GM23338 (cell line): ENCODE results near the gene RPS6KC1. TPM values are rescaled to one million over a fixed set of nuclear protein-coding genes. Genes with fewer than 3 reads are reported as not detected.

Source experiments
- ATAC-seq: fragments of 200-7000 bp; cut with Tn5 transposase; 3 replicates; pipeline ENCODE4 v1.9.1; 2020
- DNase-seq: peaks from one replicate; pipeline ENCODE4 v3.0.0-alpha.2; 2015; ENCODE audit warnings: low spot score
- H2AFZ ChIP-seq: fragments of 200-600 bp; sonication (generic); 2 replicates; pipeline ENCODE4 v1.8.0; 2016; ENCODE audit warnings: antibody characterized with exemption, mild to moderate bottlenecking, moderate library complexity
- H3F3A ChIP-seq: fragments of 200-600 bp; sonication (generic); replicated peaks from 2 replicates; pipeline ENCODE4 v1.8.0; 2017; ENCODE audit warnings: antibody characterized with exemption, mixed run types, low read depth
- H3K27ac ChIP-seq: fragments of 200-600 bp; sonication (generic); 2 replicates; pipeline ENCODE4 v1.6.1; 2016; ENCODE audit warnings: low read depth
- H3K27me3 ChIP-seq: fragments of 200-600 bp; sonication (generic); 2 replicates; pipeline ENCODE4 v1.8.0; 2016; ENCODE audit warnings: mild to moderate bottlenecking, mixed run types, moderate library complexity; ENCODE audit not compliant: insufficient read depth
- H3K36me3 ChIP-seq: fragments of 200-600 bp; sonication (generic); 2 replicates; pipeline ENCODE4 v1.8.0; 2016; ENCODE audit warnings: mild to moderate bottlenecking; ENCODE audit not compliant: insufficient read depth
- H3K4me1 ChIP-seq: fragments of 200-600 bp; sonication (generic); 2 replicates; pipeline ENCODE4 v1.8.0; 2016; ENCODE audit warnings: mild to moderate bottlenecking, moderate library complexity; ENCODE audit not compliant: insufficient read depth
- H3K4me2 ChIP-seq: fragments of 200-600 bp; sonication (generic); 2 replicates; pipeline ENCODE4 v1.7.1; 2017; ENCODE audit warnings: mixed run types
- H3K4me3 ChIP-seq: fragments of 200-600 bp; sonication (generic); 2 replicates; pipeline ENCODE4 v1.6.1; 2016; ENCODE audit warnings: mixed run types
- H3K79me2 ChIP-seq: fragments of 200-600 bp; sonication (generic); replicated peaks from 2 replicates; pipeline ENCODE4 v1.8.0; 2017; ENCODE audit warnings: mild to moderate bottlenecking; ENCODE audit not compliant: insufficient read depth
- H3K9me2 ChIP-seq: fragments of 200-600 bp; sonication (generic); 2 replicates; pipeline ENCODE4 v1.8.0; 2017; ENCODE audit not compliant: insufficient read depth
- H4K20me1 ChIP-seq: fragments of 200-600 bp; sonication (generic); replicated peaks from 2 replicates; pipeline ENCODE4 v1.8.0; 2017; ENCODE audit warnings: mild to moderate bottlenecking; ENCODE audit not compliant: insufficient read depth
- H3K27ac Mint-ChIP-seq: 2 replicates; pipeline ENCODE4 v1.8.0; 2020; ENCODE audit warnings: inconsistent platforms, mild to moderate bottlenecking, moderate library complexity, mixed read lengths
- H3K27me3 Mint-ChIP-seq: 3 replicates; pipeline ENCODE4 v1.8.0; 2022; ENCODE audit warnings: low read depth, mild to moderate bottlenecking, moderate library complexity, mixed read lengths, inconsistent platforms; ENCODE audit not compliant: insufficient read depth, poor library complexity
- H3K36me3 Mint-ChIP-seq: 3 replicates; pipeline ENCODE4 v1.8.0; 2021; ENCODE audit warnings: low read depth, mild to moderate bottlenecking, inconsistent platforms, moderate library complexity, mixed read lengths
- H3K4me1 Mint-ChIP-seq: 3 replicates; pipeline ENCODE4 v1.8.0; 2020; ENCODE audit warnings: mild to moderate bottlenecking, inconsistent platforms, mixed read lengths
- H3K4me3 Mint-ChIP-seq: 3 replicates; pipeline ENCODE4 v1.8.0; 2021; ENCODE audit warnings: moderate library complexity, mild to moderate bottlenecking, inconsistent platforms, mixed read lengths
- H3K9me3 Mint-ChIP-seq: 3 replicates; pipeline ENCODE4 v1.8.0; 2020; ENCODE audit warnings: moderate library complexity, mild to moderate bottlenecking, inconsistent platforms, mixed read lengths
- CREB1 ChIP-seq: fragments of 250-450 bp; sonication (Bioruptor Pico); IDR thresholded peaks from 2 replicates; pipeline ENCODE4 v1.5.0; 2020; ENCODE audit warnings: low read depth, mild to moderate bottlenecking, moderate library complexity
- EZH2 ChIP-seq: fragments of 200-600 bp; sonication (generic); IDR thresholded peaks from one replicate; pipeline ENCODE4 v1.8.0; 2017; ENCODE audit warnings: antibody characterized with exemption, mild to moderate bottlenecking, low read depth; ENCODE audit not compliant: unreplicated experiment
- EZH2phosphoT487 ChIP-seq: fragments of 200-600 bp; sonication (generic); IDR thresholded peaks from one replicate; pipeline ENCODE4 v1.8.1; 2018; ENCODE audit warnings: antibody characterized with exemption; ENCODE audit not compliant: unreplicated experiment
- JUNB ChIP-seq: IDR thresholded peaks from one replicate; pipeline ENCODE4 v1.6.1; 2016; ENCODE audit warnings: antibody characterized with exemption; ENCODE audit not compliant: unreplicated experiment
- NANOG ChIP-seq: IDR thresholded peaks from 2 replicates; pipeline ENCODE4 v1.6.1; 2016; ENCODE audit warnings: antibody characterized with exemption, borderline replicate concordance
- POLR2AphosphoS5 ChIP-seq: IDR thresholded peaks from 2 replicates; pipeline ENCODE4 v1.6.1; 2016; ENCODE audit warnings: antibody characterized with exemption, low read depth
- STAT1 ChIP-seq: IDR thresholded peaks from one replicate; pipeline ENCODE4 v1.6.1; 2016; ENCODE audit warnings: antibody characterized with exemption; ENCODE audit not compliant: unreplicated experiment
- ZNF114 ChIP-seq: fragments of 250-450 bp; sonication (Bioruptor Pico); IDR thresholded peaks from 2 replicates; pipeline ENCODE4 v1.5.0; 2020; ENCODE audit warnings: mild to moderate bottlenecking, moderate library complexity
- ZNF331 ChIP-seq: fragments of 250-450 bp; sonication (Bioruptor Pico); IDR thresholded peaks from 2 replicates; pipeline ENCODE4 v1.5.0; 2020; ENCODE audit warnings: low read depth, mild to moderate bottlenecking, moderate library complexity
- polyA plus RNA-seq: library from polyadenylated mRNA; unstranded; fragments of >200 nt; fragmentation: Nextera tagmentation; extraction: Ambion mirVana; gene quantifications from 2 replicates; pipeline ENCODE4 v1.2.1, GENCODE V29; 2016
- total RNA-seq: library from RNA; depleted of rRNA; stranded (reverse); fragments of >200 nt; shearing (Covaris generic); gene quantifications from 2 replicates; pipeline ENCODE4 v1.2.3, GENCODE V29; 2014
- TF ChIP-seq, protein P1 (sequence below): IDR thresholded peaks from 2 replicates; pipeline ENCODE4 v1.6.1; 2016; ENCODE audit warnings: antibody characterized with exemption
- TF ChIP-seq, protein P2 (sequence below), 2 experiments: fragments of 200-600 bp in 1 of 2; sonication (generic) in 1 of 2; conservative IDR thresholded peaks; 2 replicates each; pipeline versions ENCODE4 v1.5.1 to v1.6.1; 2016 to 2017; ENCODE audit warnings: antibody characterized with exemption in 2 of 2, low read depth in 2 of 2, mild to moderate bottlenecking in 2 of 2, moderate library complexity in 1 of 2
- TF ChIP-seq, protein P3 (sequence below): IDR thresholded peaks from one replicate; pipeline ENCODE4 v1.6.1; 2018; ENCODE audit warnings: antibody characterized with exemption; ENCODE audit not compliant: unreplicated experiment
- TF ChIP-seq, protein P4 (sequence below): fragments of 250-450 bp; sonication (Bioruptor Pico); IDR thresholded peaks from 2 replicates; pipeline ENCODE4 v1.5.0; 2020; ENCODE audit warnings: mild to moderate bottlenecking, moderate library complexity

The RPS6KC1 gene
- total and polyA plus RNA-seq, 2 experiments from 2014 or later: 7.9 to 24.9 TPM

DNA sequence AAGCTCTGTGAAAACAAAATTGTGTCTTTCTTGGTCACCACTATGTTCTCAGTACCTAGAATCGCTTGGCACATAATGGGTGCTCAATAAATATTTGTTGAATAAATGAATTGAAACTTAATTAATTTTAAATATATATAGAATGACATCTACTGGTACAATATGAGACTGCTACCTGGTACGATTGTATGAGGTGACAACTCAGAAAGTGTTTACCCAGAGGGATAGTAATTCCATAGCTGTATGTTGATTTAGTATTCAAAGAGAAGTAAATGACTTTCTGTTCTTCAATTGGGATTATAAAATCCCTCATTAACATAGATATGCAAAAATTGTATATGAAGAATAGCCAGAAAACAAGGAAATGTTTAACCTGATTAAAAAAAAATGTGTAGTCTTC lies 128.7 kb downstream of the RPS6KC1 start:
- H3K9me3 Mint-ChIP-seq: peaks cover 3% of the 10 kb centered on the region; the same call in 2 of the 3 replicates
- no peak overlapping the region for H3K27ac Mint-ChIP-seq
- ATAC-seq (no peak), DNase-seq (no peak)
- Histone ChIP-seq H3K27me3 (no peaks in the 10 kb centered on the region), H3K4me2 (no peak overlapping the region), H3F3A (no peaks in the 10 kb centered on the region), H3K9me2 (no peaks in the 10 kb centered on the region), H3K36me3 (no peaks in the 10 kb centered on the region), H3K4me1 (0 out of 2 replicates have a peak, but pooled peaks cover 4% of the 10 kb centered on the region), H3K4me3 (no peak overlapping the region), H2AFZ (no peak overlapping the region), H3K79me2 (no peaks in the 10 kb centered on the region), H4K20me1 (no peaks in the 10 kb centered on the region), H3K27ac (no peak overlapping the region)
- H3K27me3 Mint-ChIP-seq: no peaks in the 10 kb centered on the region
- no peaks in the 10 kb centered on the region; the same call in 2 of the 3 replicates for H3K36me3 Mint-ChIP-seq
- peaks cover 5% of the 10 kb centered on the region; the same call in 2 of the 3 replicates for H3K4me1 Mint-ChIP-seq
- TF ChIP-seq STAT1: no peak
- TF ChIP-seq ZNF114 (CRISPR knock-in tag): no peak
- TF ChIP-seq ZNF331 (CRISPR knock-in tag): no peak
- TF ChIP-seq, protein P1, sequence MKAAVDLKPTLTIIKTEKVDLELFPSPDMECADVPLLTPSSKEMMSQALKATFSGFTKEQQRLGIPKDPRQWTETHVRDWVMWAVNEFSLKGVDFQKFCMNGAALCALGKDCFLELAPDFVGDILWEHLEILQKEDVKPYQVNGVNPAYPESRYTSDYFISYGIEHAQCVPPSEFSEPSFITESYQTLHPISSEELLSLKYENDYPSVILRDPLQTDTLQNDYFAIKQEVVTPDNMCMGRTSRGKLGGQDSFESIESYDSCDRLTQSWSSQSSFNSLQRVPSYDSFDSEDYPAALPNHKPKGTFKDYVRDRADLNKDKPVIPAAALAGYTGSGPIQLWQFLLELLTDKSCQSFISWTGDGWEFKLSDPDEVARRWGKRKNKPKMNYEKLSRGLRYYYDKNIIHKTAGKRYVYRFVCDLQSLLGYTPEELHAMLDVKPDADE: no peak
- TF ChIP-seq POLR2AphosphoS5: no peak
- TF ChIP-seq NANOG: no peak
- no peak for TF ChIP-seq EZH2phosphoT487
- TF ChIP-seq CREB1 (CRISPR knock-in tag): no peak
- TF ChIP-seq, protein P2, sequence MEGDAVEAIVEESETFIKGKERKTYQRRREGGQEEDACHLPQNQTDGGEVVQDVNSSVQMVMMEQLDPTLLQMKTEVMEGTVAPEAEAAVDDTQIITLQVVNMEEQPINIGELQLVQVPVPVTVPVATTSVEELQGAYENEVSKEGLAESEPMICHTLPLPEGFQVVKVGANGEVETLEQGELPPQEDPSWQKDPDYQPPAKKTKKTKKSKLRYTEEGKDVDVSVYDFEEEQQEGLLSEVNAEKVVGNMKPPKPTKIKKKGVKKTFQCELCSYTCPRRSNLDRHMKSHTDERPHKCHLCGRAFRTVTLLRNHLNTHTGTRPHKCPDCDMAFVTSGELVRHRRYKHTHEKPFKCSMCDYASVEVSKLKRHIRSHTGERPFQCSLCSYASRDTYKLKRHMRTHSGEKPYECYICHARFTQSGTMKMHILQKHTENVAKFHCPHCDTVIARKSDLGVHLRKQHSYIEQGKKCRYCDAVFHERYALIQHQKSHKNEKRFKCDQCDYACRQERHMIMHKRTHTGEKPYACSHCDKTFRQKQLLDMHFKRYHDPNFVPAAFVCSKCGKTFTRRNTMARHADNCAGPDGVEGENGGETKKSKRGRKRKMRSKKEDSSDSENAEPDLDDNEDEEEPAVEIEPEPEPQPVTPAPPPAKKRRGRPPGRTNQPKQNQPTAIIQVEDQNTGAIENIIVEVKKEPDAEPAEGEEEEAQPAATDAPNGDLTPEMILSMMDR (conservative IDR thresholded peaks at IDR 0.05; ENCODE audit: low read depth in 2 of 2): no peak
- TF ChIP-seq EZH2: no peak
- TF ChIP-seq, protein P3, sequence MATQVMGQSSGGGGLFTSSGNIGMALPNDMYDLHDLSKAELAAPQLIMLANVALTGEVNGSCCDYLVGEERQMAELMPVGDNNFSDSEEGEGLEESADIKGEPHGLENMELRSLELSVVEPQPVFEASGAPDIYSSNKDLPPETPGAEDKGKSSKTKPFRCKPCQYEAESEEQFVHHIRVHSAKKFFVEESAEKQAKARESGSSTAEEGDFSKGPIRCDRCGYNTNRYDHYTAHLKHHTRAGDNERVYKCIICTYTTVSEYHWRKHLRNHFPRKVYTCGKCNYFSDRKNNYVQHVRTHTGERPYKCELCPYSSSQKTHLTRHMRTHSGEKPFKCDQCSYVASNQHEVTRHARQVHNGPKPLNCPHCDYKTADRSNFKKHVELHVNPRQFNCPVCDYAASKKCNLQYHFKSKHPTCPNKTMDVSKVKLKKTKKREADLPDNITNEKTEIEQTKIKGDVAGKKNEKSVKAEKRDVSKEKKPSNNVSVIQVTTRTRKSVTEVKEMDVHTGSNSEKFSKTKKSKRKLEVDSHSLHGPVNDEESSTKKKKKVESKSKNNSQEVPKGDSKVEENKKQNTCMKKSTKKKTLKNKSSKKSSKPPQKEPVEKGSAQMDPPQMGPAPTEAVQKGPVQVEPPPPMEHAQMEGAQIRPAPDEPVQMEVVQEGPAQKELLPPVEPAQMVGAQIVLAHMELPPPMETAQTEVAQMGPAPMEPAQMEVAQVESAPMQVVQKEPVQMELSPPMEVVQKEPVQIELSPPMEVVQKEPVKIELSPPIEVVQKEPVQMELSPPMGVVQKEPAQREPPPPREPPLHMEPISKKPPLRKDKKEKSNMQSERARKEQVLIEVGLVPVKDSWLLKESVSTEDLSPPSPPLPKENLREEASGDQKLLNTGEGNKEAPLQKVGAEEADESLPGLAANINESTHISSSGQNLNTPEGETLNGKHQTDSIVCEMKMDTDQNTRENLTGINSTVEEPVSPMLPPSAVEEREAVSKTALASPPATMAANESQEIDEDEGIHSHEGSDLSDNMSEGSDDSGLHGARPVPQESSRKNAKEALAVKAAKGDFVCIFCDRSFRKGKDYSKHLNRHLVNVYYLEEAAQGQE: no peak
- TF ChIP-seq, protein P4, sequence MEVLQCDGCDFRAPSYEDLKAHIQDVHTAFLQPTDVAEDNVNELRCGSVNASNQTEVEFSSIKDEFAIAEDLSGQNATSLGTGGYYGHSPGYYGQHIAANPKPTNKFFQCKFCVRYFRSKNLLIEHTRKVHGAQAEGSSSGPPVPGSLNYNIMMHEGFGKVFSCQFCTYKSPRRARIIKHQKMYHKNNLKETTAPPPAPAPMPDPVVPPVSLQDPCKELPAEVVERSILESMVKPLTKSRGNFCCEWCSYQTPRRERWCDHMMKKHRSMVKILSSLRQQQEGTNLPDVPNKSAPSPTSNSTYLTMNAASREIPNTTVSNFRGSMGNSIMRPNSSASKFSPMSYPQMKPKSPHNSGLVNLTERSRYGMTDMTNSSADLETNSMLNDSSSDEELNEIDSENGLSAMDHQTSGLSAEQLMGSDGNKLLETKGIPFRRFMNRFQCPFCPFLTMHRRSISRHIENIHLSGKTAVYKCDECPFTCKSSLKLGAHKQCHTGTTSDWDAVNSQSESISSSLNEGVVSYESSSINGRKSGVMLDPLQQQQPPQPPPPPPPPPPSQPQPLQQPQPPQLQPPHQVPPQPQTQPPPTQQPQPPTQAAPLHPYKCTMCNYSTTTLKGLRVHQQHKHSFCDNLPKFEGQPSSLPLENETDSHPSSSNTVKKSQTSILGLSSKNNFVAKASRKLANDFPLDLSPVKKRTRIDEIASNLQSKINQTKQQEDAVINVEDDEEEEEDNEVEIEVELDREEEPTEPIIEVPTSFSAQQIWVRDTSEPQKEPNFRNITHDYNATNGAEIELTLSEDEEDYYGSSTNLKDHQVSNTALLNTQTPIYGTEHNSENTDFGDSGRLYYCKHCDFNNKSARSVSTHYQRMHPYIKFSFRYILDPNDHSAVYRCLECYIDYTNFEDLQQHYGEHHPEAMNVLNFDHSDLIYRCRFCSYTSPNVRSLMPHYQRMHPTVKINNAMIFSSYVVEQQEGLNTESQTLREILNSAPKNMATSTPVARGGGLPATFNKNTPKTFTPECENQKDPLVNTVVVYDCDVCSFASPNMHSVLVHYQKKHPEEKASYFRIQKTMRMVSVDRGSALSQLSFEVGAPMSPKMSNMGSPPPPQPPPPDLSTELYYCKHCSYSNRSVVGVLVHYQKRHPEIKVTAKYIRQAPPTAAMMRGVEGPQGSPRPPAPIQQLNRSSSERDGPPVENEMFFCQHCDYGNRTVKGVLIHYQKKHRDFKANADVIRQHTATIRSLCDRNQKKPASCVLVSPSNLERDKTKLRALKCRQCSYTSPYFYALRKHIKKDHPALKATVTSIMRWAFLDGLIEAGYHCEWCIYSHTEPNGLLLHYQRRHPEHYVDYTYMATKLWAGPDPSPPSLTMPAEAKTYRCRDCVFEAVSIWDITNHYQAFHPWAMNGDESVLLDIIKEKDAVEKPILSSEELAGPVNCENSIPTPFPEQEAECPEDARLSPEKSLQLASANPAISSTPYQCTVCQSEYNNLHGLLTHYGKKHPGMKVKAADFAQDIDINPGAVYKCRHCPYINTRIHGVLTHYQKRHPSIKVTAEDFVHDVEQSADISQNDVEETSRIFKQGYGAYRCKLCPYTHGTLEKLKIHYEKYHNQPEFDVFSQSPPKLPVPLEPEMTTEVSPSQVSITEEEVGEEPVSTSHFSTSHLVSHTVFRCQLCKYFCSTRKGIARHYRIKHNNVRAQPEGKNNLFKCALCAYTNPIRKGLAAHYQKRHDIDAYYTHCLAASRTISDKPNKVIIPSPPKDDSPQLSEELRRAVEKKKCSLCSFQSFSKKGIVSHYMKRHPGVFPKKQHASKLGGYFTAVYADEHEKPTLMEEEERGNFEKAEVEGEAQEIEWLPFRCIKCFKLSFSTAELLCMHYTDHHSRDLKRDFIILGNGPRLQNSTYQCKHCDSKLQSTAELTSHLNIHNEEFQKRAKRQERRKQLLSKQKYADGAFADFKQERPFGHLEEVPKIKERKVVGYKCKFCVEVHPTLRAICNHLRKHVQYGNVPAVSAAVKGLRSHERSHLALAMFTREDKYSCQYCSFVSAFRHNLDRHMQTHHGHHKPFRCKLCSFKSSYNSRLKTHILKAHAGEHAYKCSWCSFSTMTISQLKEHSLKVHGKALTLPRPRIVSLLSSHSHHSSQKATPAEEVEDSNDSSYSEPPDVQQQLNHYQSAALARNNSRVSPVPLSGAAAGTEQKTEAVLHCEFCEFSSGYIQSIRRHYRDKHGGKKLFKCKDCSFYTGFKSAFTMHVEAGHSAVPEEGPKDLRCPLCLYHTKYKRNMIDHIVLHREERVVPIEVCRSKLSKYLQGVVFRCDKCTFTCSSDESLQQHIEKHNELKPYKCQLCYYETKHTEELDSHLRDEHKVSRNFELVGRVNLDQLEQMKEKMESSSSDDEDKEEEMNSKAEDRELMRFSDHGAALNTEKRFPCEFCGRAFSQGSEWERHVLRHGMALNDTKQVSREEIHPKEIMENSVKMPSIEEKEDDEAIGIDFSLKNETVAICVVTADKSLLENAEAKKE (CRISPR knock-in tag): no peak
- no peak for TF ChIP-seq JUNB
- no peak overlapping the region for H3K4me3 Mint-ChIP-seq
